Fibroblast of gingiva (primary cell): ENCODE data around the gene WIPI1.

Experiments used
- DNase-seq: peaks from one replicate; pipeline ENCODE4 v3.0.0-alpha.2; 2011; ENCODE audit warnings: low read depth

The WIPI1 gene

GRCh38 chr17:68460146-68460545, 2.9 kb upstream of the WIPI1 start:
- DNase-seq: no peak

- DNase-seq: no peak
Measured at GRCh38 chr17:68459037-68459639, 1.8 kb upstream of the WIPI1 start.

- DNase-seq: no peak
Measured at GRCh38 chr17:68458260-68459036, 1.2 kb upstream of the WIPI1 start.

- peak; percentile 99 for DNase-seq
Measured at GRCh38 chr17:68457539-68458259, 403 bp upstream of the WIPI1 start.

- DNase-seq: peak; percentile 97
Measured at GRCh38 chr17:68456339-68457167, 743 bp downstream of the WIPI1 start.

GRCh38 chr17:68455901-68456338, 1.4 kb downstream of the WIPI1 start:
- DNase-seq: peak; percentile 98

- DNase-seq: no peak
Measured at GRCh38 chr17:68453991-68454665, 3.2 kb downstream of the WIPI1 start.

GRCh38 chr17:68452724-68453290, 4.5 kb downstream of the WIPI1 start:
- no peak for DNase-seq

GRCh38 chr17:68451670-68452354, 5.5 kb downstream of the WIPI1 start:
- no peak for DNase-seq

GRCh38 chr17:68450801-68451200, 6.5 kb downstream of the WIPI1 start:
- DNase-seq: no peak

- no peak for DNase-seq
Measured at GRCh38 chr17:68450391-68450790, 6.9 kb downstream of the WIPI1 start.

- no peak for DNase-seq
Measured at GRCh38 chr17:68449021-68449739, 8.1 kb downstream of the WIPI1 start.

GRCh38 chr17:68446626-68447041, 10.7 kb downstream of the WIPI1 start:
- no peak for DNase-seq

- no peak for DNase-seq
Measured at GRCh38 chr17:68445671-68446070, 11.6 kb downstream of the WIPI1 start.

GRCh38 chr17:68443972-68444464, 13.3 kb downstream of the WIPI1 start:
- DNase-seq: no peak

GRCh38 chr17:68441070-68441770, 16.1 kb downstream of the WIPI1 start:
- DNase-seq: no peak

GRCh38 chr17:68440526-68440925, 16.8 kb downstream of the WIPI1 start:
- DNase-seq: no peak

- no peak for DNase-seq
Measured at GRCh38 chr17:68439656-68440290, 17.5 kb downstream of the WIPI1 start.
